ENCODE data around the gene PPP2R3B.
"Not testable (repeated sequence)": the region's sequence is repeated elsewhere in the genome, so short reads cannot be mapped to it uniquely, and the experiment has no call there.

Gene PPP2R3B

GRCh38 chrX:378443-378842 lies 8.3 kb downstream of the PPP2R3B start:
- H3K9ac ChIP-seq (ENCODE audit: low read depth, low read length): no peak overlapping the region
- no peak overlapping the region for H2AFZ ChIP-seq (ENCODE audit: low read depth, low read length)
- H3K36me3 ChIP-seq (ENCODE audit: insufficient read depth, low read length): peaks cover 12% of the 10 kb centered on the region
- H3K79me2 ChIP-seq (ENCODE audit: insufficient read depth, low read length): peaks cover 71% of the 10 kb centered on the region
- no peak for DNase-seq
- H3K4me1 ChIP-seq (ENCODE audit: insufficient read depth, low read length): peaks cover 14% of the 10 kb centered on the region
- no peak overlapping the region for H3K27ac ChIP-seq (ENCODE audit: low read length)
- H3K4me3 ChIP-seq (ENCODE audit: low read depth in 1 of 2, low read length in 2 of 2): no peak overlapping the region
- ATAC-seq (ENCODE audit: insufficient read depth, low read depth): no peak
- TF ChIP-seq CTCF (IDR thresholded peaks at IDR 0.05; ENCODE audit: borderline replicate concordance, extremely low read depth, low read length, poor library complexity, severe bottlenecking) (no peak), EZH2 (IDR thresholded peaks at IDR 0.05; ENCODE audit: borderline replicate concordance, low read depth, low read length, severe bottlenecking) (no peak)
- no peaks in the 10 kb centered on the region for H3K27me3 ChIP-seq (ENCODE audit: insufficient read depth, low read length, poor library complexity)
- H4K20me1 ChIP-seq (ENCODE audit: insufficient read depth, low read length): peaks cover 36% of the 10 kb centered on the region
- H3K9me3 ChIP-seq (ENCODE audit: insufficient read depth, low read length, severe bottlenecking): no peaks in the 10 kb centered on the region
- no peak overlapping the region for H3K4me2 ChIP-seq (ENCODE audit: insufficient read depth, low read length)

- Histone ChIP-seq H3K79me2 (ENCODE audit: insufficient read depth, low read length) (peaks cover 76% of the 10 kb centered on the region), H4K20me1 (ENCODE audit: insufficient read depth, low read length) (peaks cover 43% of the 10 kb centered on the region), H3K4me1 (ENCODE audit: insufficient read depth, low read length) (peaks cover 35% of the 10 kb centered on the region)
- H3K9me3 ChIP-seq (ENCODE audit: insufficient read depth, low read length, severe bottlenecking); H3K4me3 ChIP-seq (ENCODE audit: low read depth in 1 of 2, low read length in 2 of 2); H3K27ac ChIP-seq (ENCODE audit: low read length); H3K27me3 ChIP-seq (ENCODE audit: insufficient read depth, low read length, poor library complexity); H3K4me2 ChIP-seq (ENCODE audit: insufficient read depth, low read length); ATAC-seq (ENCODE audit: insufficient read depth, low read depth); DNase-seq; H3K9ac ChIP-seq (ENCODE audit: low read depth, low read length); H2AFZ ChIP-seq (ENCODE audit: low read depth, low read length); H3K36me3 ChIP-seq (ENCODE audit: insufficient read depth, low read length): not testable (repeated sequence)
Measured at GRCh38 chrX:376206-376605, 10.5 kb downstream of the PPP2R3B start.

- H3K4me3 ChIP-seq (ENCODE audit: low read depth in 1 of 2, low read length in 2 of 2): no peak overlapping the region
- no peak overlapping the region for H3K9ac ChIP-seq (ENCODE audit: low read depth, low read length)
- H4K20me1 ChIP-seq (ENCODE audit: insufficient read depth, low read length): peaks cover 44% of the 10 kb centered on the region
- TF ChIP-seq EZH2 (IDR thresholded peaks at IDR 0.05; ENCODE audit: borderline replicate concordance, low read depth, low read length, severe bottlenecking) (no peak), CTCF (IDR thresholded peaks at IDR 0.05; ENCODE audit: borderline replicate concordance, extremely low read depth, low read length, poor library complexity, severe bottlenecking) (no peak)
- H2AFZ ChIP-seq (ENCODE audit: low read depth, low read length): no peak overlapping the region
- no peaks in the 10 kb centered on the region for H3K9me3 ChIP-seq (ENCODE audit: insufficient read depth, low read length, severe bottlenecking)
- no peak for DNase-seq
- H3K27ac ChIP-seq (ENCODE audit: low read length): no peak overlapping the region
- H3K36me3 ChIP-seq (ENCODE audit: insufficient read depth, low read length): peaks cover 9% of the 10 kb centered on the region
- peak overlapping the region; percentile 72; the same call in 1 of the 2 replicates for H3K4me2 ChIP-seq (ENCODE audit: insufficient read depth, low read length)
- no peaks in the 10 kb centered on the region for H3K27me3 ChIP-seq (ENCODE audit: insufficient read depth, low read length, poor library complexity)
- peaks cover 35% of the 10 kb centered on the region for H3K4me1 ChIP-seq (ENCODE audit: insufficient read depth, low read length)
- peaks cover 78% of the 10 kb centered on the region for H3K79me2 ChIP-seq (ENCODE audit: insufficient read depth, low read length)
- no peak for ATAC-seq (ENCODE audit: insufficient read depth, low read depth)
Measured at GRCh38 chrX:375181-376036, 11.3 kb downstream of the PPP2R3B start.

- TF ChIP-seq EZH2 (IDR thresholded peaks at IDR 0.05; ENCODE audit: borderline replicate concordance, low read depth, low read length, severe bottlenecking) (no peak), CTCF (IDR thresholded peaks at IDR 0.05; ENCODE audit: borderline replicate concordance, extremely low read depth, low read length, poor library complexity, severe bottlenecking) (no peak)
- H2AFZ ChIP-seq (ENCODE audit: low read depth, low read length): peak overlapping the region; percentile 26; the same call in 1 of the 2 replicates
- peaks cover 35% of the 10 kb centered on the region for H3K4me1 ChIP-seq (ENCODE audit: insufficient read depth, low read length)
- H3K9ac ChIP-seq (ENCODE audit: low read depth, low read length): peak overlapping the region; percentile 59; the same call in 1 of the 2 replicates
- H3K79me2 ChIP-seq (ENCODE audit: insufficient read depth, low read length): peaks cover 78% of the 10 kb centered on the region
- peak overlapping the region; percentile 72 for H3K4me2 ChIP-seq (ENCODE audit: insufficient read depth, low read length)
- peaks cover 9% of the 10 kb centered on the region for H3K36me3 ChIP-seq (ENCODE audit: insufficient read depth, low read length)
- H3K4me3 ChIP-seq (ENCODE audit: low read depth in 1 of 2, low read length in 2 of 2): peak overlapping the region; percentile 30 to 64; a peak in 3 of 4 replicates
- peaks cover 52% of the 10 kb centered on the region for H4K20me1 ChIP-seq (ENCODE audit: insufficient read depth, low read length)
- no peaks in the 10 kb centered on the region for H3K27me3 ChIP-seq (ENCODE audit: insufficient read depth, low read length, poor library complexity)
- DNase-seq: no peak
- no peak for ATAC-seq (ENCODE audit: insufficient read depth, low read depth)
- no peaks in the 10 kb centered on the region for H3K9me3 ChIP-seq (ENCODE audit: insufficient read depth, low read length, severe bottlenecking)
- peak overlapping the region; percentile 8; the same call in 1 of the 2 replicates for H3K27ac ChIP-seq (ENCODE audit: low read length)
Measured at GRCh38 chrX:374596-374995, 12.1 kb downstream of the PPP2R3B start.

Measured in DND-41 (cell line).